OCI-LY3 (cell line): ENCODE measurements around the gene MACROD2.

Experiments
- CTCF ChIP-seq: fragments of 200-600, 300-600 bp; sonication (generic); IDR thresholded peaks from 2 replicates; pipeline ENCODE4 v1.5.1; 2014; ENCODE audit warnings: antibody characterized with exemption, low read length, low read depth
- EZH2phosphoT487 ChIP-seq: fragments of 200-600 bp; shearing (Covaris generic); IDR thresholded peaks from 2 replicates; pipeline ENCODE4 v1.6.1; 2018; ENCODE audit warnings: antibody characterized with exemption, mixed run types, low read depth

GRCh38 chr20:14148042-14148441 is 152.7 kb downstream of the MACROD2 start:
- TF ChIP-seq CTCF, result no peak
- TF ChIP-seq EZH2phosphoT487, result no peak
